HG03354 (cell line): ENCODE data around the gene IL17RD.

Experiments used
- ATAC-seq: cut with Tn5 transposase; IDR thresholded peaks from one replicate; pipeline ENCODE4 v1.9.1; 2021; ENCODE audit warnings: mild to moderate bottlenecking; ENCODE audit not compliant: unreplicated experiment, poor library complexity, severe bottlenecking

The IL17RD gene

GRCh38 chr3:57133157-57133556, 32.0 kb downstream of the IL17RD start:
- no peak for ATAC-seq

DNA sequence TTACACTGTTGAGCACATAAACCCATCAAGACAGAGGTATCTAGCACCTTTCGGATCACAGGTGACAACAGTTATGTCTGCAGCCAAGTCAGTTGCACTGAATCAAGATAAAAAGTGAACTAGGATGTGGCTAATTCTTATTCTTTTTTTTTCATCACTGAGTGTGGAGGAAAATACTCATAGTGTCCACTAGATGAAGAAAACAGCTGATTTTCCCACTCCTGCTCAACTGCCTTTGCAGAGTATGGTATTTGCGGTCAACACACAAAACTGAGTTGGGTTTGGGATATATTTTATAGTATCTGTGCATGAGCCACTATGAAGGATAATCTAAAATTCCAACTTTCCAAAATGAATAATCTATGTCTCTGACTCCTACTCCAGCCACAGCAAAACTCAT, 32.5 kb downstream of the IL17RD start:
- no peak for ATAC-seq

GRCh38 chr3:57131210-57131588, 34.0 kb downstream of the IL17RD start:
- ATAC-seq: no peak

DNA sequence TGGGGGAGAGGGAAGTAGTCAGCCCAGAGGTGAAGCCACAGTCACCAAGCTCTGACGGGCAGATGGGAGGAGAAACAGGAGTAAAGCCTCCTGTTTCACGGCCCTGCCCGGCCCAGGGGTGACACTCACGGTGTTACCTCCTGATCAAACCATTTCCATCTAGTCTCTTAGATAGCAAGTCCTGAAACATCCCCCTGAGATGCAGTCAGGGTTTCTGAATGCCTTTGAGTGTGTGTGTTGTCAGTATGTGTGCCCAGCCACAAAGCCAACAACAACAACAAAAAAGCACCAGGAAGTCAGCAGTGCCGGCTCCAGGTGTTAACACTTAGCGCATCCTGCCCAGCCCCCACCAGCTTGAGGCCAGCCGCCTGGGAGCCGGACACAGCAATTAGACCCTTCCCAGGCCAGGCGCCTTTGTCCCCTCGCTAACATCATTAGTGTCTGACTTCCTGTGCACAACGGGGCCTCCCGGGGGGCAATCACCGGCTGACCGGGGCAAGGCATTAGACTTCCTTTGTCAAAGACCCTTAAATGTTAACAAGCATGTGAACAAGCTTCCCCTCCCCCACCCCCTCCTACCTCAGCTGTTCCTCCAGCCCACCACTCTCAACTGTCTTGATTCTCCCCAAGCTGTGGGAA, 34.5 kb downstream of the IL17RD start:
- ATAC-seq: no peak

DNA sequence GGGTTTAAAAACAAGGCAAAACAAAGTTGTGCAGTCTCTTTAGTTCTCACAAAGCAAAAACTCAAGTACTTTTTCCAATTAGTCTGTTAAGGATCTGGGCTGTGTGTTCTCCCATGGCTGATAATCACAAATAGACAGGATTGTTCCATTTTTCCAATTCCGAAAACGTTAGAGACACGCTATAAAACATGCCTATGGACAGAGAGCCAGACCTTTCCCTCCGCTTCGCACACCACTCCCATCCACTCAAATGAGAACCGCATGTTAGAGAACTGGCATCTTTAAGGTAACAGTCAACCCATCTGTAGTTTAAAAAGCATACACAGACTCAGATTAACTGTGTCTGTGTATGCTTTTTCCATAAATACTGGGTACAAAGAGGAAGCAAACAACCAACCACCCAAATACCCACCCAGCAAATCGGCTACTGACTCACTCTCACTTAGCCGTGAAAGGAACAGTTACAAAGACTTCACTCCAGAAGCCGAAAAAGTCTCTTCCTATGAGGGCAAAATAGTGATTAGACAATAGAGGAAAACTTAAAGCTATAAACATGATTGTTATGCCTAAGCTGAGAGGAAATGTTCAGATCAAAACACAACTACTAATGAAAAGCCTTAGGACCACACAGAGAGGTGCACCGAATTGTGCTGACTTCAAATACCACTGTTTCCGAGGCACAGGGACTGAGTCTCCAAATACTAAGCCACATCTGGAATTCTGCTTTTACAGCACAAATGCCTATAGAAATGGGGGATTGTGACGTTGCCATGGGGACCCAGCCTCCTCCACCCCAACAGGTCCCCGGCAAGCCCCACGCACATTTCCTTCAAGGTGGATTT, 36.1 kb downstream of the IL17RD start:
- no peak for ATAC-seq

- ATAC-seq: no peak
Measured at GRCh38 chr3:57127891-57128518, 37.1 kb downstream of the IL17RD start.

- no peak for ATAC-seq
Measured at GRCh38 chr3:57126244-57126643, 38.9 kb downstream of the IL17RD start.

- no peak for ATAC-seq
Measured at GRCh38 chr3:57120451-57121174, 44.5 kb downstream of the IL17RD start.

GRCh38 chr3:57120040-57120439, 45.1 kb downstream of the IL17RD start:
- ATAC-seq: no peak

- ATAC-seq: no peak
Measured at GRCh38 chr3:57118254-57118653, 46.9 kb downstream of the IL17RD start.

GRCh38 chr3:57116501-57116900, 48.7 kb downstream of the IL17RD start:
- no peak for ATAC-seq

GRCh38 chr3:57112206-57112605, 52.9 kb downstream of the IL17RD start:
- ATAC-seq: no peak

- no peak for ATAC-seq
Measured at GRCh38 chr3:57110798-57111197, 54.4 kb downstream of the IL17RD start.

DNA sequence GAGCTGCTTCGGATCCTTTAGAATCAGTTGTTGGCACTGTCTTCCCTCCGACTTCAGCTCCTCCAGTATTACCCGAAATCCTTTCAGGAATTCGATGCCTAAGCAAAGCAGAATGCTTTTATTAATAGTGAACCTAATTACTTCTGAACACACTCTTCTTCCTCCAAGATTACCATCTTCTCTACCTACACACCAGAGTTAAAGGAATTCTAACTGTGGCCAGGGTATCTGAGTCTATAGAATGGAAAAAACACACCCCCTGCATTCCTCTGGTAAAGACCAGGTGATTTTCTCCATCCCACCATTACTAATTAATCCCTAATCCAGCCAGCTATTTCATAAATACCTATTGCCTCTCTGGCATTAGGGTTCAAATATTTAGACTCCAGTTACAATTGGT, 54.9 kb downstream of the IL17RD start:
- ATAC-seq: no peak

- ATAC-seq: no peak
Measured at GRCh38 chr3:57109437-57110199, 55.5 kb downstream of the IL17RD start.

DNA sequence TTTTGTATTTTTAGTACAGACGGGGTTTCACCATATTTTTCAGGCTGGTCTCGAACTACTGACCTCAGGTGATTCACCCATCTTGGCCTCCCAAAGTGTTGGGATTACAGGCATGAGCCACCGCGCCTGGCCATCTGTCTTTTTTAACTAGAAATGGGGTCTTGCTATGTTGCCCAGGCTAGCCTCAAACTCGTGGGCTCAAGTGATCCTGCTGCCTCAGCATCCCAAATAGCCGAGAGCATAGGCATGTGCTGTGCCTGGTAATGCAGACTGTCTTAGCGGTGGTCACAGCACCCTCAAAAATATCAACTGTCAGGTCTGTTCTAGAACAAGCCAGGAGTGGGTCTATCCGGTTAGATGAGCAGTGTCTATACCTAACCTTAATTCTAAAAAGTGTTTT, 56.5 kb downstream of the IL17RD start:
- ATAC-seq: no peak

DNA sequence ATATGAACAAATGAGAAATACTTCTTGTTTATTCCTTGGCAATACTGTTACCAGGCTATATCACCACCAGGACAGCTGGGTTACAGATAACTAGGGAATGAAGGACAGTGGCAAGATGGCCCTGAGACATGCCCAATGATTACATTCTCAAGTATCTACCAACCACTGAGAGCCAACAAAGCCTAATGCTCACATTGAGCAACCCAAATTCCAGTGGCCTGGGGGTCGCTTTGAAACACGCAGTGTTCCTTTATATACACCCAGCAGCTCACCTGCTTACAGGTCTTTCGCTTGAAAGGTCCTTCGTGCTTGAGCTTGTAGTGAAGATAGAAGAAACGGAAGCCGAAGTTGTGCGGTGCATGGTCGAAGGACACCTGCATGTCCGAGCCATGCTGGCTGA, 59.6 kb downstream of the IL17RD start:
- ATAC-seq: no peak

DNA sequence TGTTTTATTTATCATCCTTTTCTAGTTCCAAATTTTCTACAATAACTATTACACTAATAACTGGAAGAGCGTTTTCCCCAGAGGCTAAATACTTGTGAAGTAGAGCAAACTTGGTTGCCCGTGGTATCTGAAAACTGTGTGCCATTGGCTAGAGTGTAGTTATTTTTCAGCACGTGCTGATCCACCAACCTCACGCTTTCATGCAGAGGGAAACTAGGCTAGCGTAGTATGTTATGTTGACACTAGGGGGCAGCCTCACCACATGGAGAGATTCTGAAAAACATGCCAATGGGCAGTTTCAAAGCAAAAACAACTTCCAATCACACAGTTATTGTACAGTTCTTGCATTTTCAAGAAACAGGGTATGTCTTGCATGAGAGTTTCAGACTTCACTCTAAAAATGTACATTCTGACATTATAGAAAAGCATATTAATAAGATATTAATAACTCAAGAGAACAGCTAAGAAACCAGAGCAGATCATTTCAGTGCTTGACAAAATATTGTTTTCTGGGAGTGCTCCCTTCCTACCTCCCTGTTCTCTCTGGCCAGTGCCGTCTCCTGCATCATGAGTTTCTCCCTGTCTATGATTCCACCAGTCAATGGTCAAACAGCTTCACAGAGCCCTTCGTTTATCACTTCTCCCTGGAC, 65.0 kb downstream of the IL17RD start:
- peak; percentile 65 for ATAC-seq
